Breast epithelium (tissue), 3 donors: ENCODE measurements around the gene NUP98.

Experiments
- POLR2A ChIP-seq: fragments of 450-650 bp; IDR thresholded peaks from one replicate; pipeline ENCODE4 v1.6.1; 2016; ENCODE audit warnings: antibody characterized with exemption, mild to moderate bottlenecking, moderate library complexity
- POLR2AphosphoS5 ChIP-seq, 3 donors: sonication (generic); formaldehyde crosslinking; IDR thresholded peaks; one replicate each; pipeline ENCODE4 v1.6.1; 2017; ENCODE audit warnings: antibody characterized with exemption in 3 of 3

DNA sequence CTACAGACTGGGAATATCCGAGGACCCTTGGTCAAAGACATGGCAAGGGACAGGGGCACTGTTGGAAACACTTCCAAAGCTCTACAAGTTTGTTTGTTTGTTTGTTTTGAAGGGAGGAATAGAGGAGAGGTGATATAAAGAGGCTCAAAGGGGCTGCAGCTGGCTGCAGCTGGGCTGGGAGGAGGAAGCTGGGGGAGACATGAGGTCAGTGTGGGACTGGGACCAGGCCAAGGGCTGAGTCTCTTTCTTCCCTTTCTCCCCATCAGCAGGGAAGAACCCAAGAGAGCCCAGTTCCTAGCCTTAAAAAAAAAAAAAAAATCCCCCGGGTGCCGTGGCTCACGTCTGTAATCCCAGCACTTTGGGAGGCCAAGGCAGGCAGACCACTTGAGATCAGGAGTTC is 38.4 kb upstream of the NUP98 start:
- no peak for TF ChIP-seq POLR2A
- TF ChIP-seq POLR2AphosphoS5 (IDR thresholded peaks at IDR 0.05): no peak
